NB4 (cell line): Measurements from ENCODE around the gene PTPN3.

Experiments used
- MYC ChIP-seq: IDR thresholded peaks from 2 replicates; pipeline ENCODE4 v1.6.1; 2011; ENCODE audit warnings: low read depth, low read length
- POLR2A ChIP-seq: IDR thresholded peaks from 2 replicates; pipeline ENCODE4 v1.6.1; 2011; ENCODE audit warnings: mild to moderate bottlenecking; ENCODE audit not compliant: insufficient read length; ENCODE audit errors: extremely low read depth
- TF ChIP-seq, protein P1 (sequence below): IDR thresholded peaks from one replicate; pipeline ENCODE4 v1.5.1; 2012; ENCODE audit warnings: low read depth, low read length
- TF ChIP-seq, protein P2 (sequence below): IDR thresholded peaks from 2 replicates; pipeline ENCODE4 v1.6.1; 2011; ENCODE audit warnings: low read depth, low read length

DNA sequence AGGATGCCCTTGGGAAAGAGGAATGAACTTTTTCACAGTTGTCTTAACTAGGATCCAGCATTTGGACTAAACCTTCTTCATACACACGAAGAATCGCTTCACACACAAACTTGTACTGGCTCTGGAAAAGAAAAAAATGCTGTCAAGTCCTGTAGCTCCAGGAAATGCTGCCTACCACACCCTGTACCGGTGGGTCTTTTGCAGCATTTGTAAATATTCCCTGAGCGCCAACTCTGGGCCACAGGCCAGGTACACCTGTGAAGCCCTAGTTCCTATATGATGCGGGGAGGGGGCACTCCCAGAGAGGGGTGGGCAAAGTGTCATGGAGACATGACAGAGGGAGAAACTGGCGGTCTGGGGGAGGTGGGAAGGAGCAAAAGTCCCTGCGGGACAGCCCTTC lies 118.6 kb downstream of the PTPN3 start:
- TF ChIP-seq, protein P1, sequence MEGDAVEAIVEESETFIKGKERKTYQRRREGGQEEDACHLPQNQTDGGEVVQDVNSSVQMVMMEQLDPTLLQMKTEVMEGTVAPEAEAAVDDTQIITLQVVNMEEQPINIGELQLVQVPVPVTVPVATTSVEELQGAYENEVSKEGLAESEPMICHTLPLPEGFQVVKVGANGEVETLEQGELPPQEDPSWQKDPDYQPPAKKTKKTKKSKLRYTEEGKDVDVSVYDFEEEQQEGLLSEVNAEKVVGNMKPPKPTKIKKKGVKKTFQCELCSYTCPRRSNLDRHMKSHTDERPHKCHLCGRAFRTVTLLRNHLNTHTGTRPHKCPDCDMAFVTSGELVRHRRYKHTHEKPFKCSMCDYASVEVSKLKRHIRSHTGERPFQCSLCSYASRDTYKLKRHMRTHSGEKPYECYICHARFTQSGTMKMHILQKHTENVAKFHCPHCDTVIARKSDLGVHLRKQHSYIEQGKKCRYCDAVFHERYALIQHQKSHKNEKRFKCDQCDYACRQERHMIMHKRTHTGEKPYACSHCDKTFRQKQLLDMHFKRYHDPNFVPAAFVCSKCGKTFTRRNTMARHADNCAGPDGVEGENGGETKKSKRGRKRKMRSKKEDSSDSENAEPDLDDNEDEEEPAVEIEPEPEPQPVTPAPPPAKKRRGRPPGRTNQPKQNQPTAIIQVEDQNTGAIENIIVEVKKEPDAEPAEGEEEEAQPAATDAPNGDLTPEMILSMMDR, result no peak
- no peak for TF ChIP-seq POLR2A
- TF ChIP-seq, protein P2, sequence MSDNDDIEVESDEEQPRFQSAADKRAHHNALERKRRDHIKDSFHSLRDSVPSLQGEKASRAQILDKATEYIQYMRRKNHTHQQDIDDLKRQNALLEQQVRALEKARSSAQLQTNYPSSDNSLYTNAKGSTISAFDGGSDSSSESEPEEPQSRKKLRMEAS, result no peak
- no peak for TF ChIP-seq MYC
